GM12878 (cell line): ENCODE data around the gene TSPEAR.

Experiments used
- EZH2 ChIP-seq: IDR thresholded peaks from 2 replicates; pipeline ENCODE4 v1.6.1; 2012; ENCODE audit warnings: low read depth, mild to moderate bottlenecking, control low read depth, inconsistent platforms, low read length, borderline replicate concordance; ENCODE audit not compliant: control insufficient read depth
- MYC ChIP-seq: IDR thresholded peaks from 2 replicates; pipeline ENCODE4 v1.6.1; 2011; ENCODE audit warnings: mild to moderate bottlenecking, low read length, moderate library complexity, inconsistent platforms; ENCODE audit not compliant: insufficient read depth, insufficient replicate concordance, insufficient read length, severe bottlenecking
- TF ChIP-seq, protein P1 (sequence below): IDR thresholded peaks from 2 replicates; pipeline ENCODE4 v1.6.1; 2012; ENCODE audit warnings: low read length, inconsistent platforms
- TF ChIP-seq, protein P2 (sequence below): IDR thresholded peaks from 2 replicates; pipeline ENCODE4 v1.6.1; 2012; ENCODE audit warnings: mild to moderate bottlenecking, low read depth, low read length

DNA sequence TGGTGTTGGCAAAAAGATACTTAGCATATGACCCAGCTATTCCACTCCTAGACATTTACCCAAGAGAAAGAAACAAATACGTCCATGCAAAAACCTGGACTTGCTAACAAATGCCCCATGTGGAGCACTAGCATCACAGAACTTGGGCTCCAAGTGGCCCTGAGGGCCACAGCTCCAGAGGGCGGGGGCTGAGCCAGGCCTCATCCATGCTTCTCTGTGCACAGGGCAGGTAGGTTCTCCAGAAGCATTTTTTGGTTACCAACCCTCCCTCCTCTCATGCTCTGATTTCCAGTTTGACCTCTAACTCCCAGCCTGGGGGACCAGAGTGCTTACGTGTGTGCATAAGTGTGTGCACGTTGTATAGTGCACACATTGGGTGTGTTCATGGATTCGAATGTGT lies 46.7 kb downstream of the TSPEAR start:
- TF ChIP-seq EZH2 = no peak
- TF ChIP-seq, protein P1, sequence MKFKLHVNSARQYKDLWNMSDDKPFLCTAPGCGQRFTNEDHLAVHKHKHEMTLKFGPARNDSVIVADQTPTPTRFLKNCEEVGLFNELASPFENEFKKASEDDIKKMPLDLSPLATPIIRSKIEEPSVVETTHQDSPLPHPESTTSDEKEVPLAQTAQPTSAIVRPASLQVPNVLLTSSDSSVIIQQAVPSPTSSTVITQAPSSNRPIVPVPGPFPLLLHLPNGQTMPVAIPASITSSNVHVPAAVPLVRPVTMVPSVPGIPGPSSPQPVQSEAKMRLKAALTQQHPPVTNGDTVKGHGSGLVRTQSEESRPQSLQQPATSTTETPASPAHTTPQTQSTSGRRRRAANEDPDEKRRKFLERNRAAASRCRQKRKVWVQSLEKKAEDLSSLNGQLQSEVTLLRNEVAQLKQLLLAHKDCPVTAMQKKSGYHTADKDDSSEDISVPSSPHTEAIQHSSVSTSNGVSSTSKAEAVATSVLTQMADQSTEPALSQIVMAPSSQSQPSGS = no peak
- no peak for TF ChIP-seq MYC
- TF ChIP-seq, protein P2, sequence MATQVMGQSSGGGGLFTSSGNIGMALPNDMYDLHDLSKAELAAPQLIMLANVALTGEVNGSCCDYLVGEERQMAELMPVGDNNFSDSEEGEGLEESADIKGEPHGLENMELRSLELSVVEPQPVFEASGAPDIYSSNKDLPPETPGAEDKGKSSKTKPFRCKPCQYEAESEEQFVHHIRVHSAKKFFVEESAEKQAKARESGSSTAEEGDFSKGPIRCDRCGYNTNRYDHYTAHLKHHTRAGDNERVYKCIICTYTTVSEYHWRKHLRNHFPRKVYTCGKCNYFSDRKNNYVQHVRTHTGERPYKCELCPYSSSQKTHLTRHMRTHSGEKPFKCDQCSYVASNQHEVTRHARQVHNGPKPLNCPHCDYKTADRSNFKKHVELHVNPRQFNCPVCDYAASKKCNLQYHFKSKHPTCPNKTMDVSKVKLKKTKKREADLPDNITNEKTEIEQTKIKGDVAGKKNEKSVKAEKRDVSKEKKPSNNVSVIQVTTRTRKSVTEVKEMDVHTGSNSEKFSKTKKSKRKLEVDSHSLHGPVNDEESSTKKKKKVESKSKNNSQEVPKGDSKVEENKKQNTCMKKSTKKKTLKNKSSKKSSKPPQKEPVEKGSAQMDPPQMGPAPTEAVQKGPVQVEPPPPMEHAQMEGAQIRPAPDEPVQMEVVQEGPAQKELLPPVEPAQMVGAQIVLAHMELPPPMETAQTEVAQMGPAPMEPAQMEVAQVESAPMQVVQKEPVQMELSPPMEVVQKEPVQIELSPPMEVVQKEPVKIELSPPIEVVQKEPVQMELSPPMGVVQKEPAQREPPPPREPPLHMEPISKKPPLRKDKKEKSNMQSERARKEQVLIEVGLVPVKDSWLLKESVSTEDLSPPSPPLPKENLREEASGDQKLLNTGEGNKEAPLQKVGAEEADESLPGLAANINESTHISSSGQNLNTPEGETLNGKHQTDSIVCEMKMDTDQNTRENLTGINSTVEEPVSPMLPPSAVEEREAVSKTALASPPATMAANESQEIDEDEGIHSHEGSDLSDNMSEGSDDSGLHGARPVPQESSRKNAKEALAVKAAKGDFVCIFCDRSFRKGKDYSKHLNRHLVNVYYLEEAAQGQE = no peak
